Lower leg skin (tissue), 3 donors: ENCODE results near the gene ZDHHC12.

Experiments used
- CTCF ChIP-seq, 3 donors: fragments of 450-650 bp; IDR thresholded peaks; one replicate each; pipeline ENCODE4 v1.5.1; 2016; ENCODE audit warnings: antibody characterized with exemption in 3 of 3, mild to moderate bottlenecking in 3 of 3, moderate library complexity in 2 of 3
- POLR2A ChIP-seq, 2 donors: fragments of 450-650 bp; IDR thresholded peaks; one replicate each; pipeline ENCODE4 v1.6.1; 2016 to 2017; ENCODE audit warnings: antibody characterized with exemption in 2 of 2, mild to moderate bottlenecking in 1 of 2, moderate library complexity in 1 of 2

GRCh38 chr9:128715436-128715750 is 8.5 kb downstream of the ZDHHC12 start:
- no peak for TF ChIP-seq CTCF (IDR thresholded peaks at IDR 0.05)
- no peak for TF ChIP-seq POLR2A (IDR thresholded peaks at IDR 0.05)
